ENCODE measurements around the gene FAM222A.

DNA sequence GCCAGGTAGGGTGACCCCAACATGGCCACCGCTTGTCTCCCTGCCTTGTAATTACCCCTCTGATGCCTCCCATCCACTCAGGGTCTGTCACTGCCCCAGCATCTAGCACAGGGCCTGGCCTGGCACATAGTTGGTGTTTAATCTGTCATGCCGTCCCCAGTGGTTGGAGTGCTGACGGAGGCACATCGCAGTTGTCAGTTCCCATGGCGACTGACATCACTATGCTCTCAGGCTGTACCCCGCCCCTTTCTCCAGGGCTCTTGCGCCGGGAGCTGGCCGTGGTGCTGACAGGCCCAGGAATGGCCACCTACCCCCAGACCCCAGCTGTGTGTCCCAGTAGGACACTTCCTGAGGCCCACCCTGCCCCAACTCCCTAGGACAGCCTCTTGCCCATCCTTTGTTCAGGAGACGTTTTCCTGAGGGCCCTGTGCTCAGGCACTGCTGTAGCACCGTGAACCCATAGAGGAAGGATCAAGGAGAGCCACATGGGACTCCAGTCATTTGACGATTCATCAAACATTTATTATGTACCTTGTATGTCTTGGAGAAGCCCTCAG, 23.0 kb downstream of the FAM222A start:
- TF ChIP-seq, protein P1, sequence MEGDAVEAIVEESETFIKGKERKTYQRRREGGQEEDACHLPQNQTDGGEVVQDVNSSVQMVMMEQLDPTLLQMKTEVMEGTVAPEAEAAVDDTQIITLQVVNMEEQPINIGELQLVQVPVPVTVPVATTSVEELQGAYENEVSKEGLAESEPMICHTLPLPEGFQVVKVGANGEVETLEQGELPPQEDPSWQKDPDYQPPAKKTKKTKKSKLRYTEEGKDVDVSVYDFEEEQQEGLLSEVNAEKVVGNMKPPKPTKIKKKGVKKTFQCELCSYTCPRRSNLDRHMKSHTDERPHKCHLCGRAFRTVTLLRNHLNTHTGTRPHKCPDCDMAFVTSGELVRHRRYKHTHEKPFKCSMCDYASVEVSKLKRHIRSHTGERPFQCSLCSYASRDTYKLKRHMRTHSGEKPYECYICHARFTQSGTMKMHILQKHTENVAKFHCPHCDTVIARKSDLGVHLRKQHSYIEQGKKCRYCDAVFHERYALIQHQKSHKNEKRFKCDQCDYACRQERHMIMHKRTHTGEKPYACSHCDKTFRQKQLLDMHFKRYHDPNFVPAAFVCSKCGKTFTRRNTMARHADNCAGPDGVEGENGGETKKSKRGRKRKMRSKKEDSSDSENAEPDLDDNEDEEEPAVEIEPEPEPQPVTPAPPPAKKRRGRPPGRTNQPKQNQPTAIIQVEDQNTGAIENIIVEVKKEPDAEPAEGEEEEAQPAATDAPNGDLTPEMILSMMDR (IDR thresholded peaks at IDR 0.05) = no peak
- TF ChIP-seq POLR2AphosphoS5 (IDR thresholded peaks at IDR 0.05; ENCODE audit: low read depth, low read length) (no peak), TCF7L2 (IDR thresholded peaks at IDR 0.05; ENCODE audit: low read depth, low read length) (no peak), SIN3A (IDR thresholded peaks at IDR 0.05; ENCODE audit: borderline replicate concordance, insufficient read depth, low read depth, low read length) (no peak)
- TF ChIP-seq, protein P2, sequence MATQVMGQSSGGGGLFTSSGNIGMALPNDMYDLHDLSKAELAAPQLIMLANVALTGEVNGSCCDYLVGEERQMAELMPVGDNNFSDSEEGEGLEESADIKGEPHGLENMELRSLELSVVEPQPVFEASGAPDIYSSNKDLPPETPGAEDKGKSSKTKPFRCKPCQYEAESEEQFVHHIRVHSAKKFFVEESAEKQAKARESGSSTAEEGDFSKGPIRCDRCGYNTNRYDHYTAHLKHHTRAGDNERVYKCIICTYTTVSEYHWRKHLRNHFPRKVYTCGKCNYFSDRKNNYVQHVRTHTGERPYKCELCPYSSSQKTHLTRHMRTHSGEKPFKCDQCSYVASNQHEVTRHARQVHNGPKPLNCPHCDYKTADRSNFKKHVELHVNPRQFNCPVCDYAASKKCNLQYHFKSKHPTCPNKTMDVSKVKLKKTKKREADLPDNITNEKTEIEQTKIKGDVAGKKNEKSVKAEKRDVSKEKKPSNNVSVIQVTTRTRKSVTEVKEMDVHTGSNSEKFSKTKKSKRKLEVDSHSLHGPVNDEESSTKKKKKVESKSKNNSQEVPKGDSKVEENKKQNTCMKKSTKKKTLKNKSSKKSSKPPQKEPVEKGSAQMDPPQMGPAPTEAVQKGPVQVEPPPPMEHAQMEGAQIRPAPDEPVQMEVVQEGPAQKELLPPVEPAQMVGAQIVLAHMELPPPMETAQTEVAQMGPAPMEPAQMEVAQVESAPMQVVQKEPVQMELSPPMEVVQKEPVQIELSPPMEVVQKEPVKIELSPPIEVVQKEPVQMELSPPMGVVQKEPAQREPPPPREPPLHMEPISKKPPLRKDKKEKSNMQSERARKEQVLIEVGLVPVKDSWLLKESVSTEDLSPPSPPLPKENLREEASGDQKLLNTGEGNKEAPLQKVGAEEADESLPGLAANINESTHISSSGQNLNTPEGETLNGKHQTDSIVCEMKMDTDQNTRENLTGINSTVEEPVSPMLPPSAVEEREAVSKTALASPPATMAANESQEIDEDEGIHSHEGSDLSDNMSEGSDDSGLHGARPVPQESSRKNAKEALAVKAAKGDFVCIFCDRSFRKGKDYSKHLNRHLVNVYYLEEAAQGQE (IDR thresholded peaks at IDR 0.05; ENCODE audit: insufficient read depth in 1 of 2, low read depth in 2 of 2, low read length in 1 of 2) = peak; percentile 90 to 94
